ENCODE results near the gene SLC25A44. TPM values are rescaled to one million over a fixed set of nuclear protein-coding genes. Genes with fewer than 3 reads are reported as not detected.

Gene SLC25A44
- total and polyA plus RNA-seq, 2 of the 8 experiments (the other 6 are each of a cell fraction or from before 2014, with no cell fraction given), result 23.4 to 32.1 TPM

DNA sequence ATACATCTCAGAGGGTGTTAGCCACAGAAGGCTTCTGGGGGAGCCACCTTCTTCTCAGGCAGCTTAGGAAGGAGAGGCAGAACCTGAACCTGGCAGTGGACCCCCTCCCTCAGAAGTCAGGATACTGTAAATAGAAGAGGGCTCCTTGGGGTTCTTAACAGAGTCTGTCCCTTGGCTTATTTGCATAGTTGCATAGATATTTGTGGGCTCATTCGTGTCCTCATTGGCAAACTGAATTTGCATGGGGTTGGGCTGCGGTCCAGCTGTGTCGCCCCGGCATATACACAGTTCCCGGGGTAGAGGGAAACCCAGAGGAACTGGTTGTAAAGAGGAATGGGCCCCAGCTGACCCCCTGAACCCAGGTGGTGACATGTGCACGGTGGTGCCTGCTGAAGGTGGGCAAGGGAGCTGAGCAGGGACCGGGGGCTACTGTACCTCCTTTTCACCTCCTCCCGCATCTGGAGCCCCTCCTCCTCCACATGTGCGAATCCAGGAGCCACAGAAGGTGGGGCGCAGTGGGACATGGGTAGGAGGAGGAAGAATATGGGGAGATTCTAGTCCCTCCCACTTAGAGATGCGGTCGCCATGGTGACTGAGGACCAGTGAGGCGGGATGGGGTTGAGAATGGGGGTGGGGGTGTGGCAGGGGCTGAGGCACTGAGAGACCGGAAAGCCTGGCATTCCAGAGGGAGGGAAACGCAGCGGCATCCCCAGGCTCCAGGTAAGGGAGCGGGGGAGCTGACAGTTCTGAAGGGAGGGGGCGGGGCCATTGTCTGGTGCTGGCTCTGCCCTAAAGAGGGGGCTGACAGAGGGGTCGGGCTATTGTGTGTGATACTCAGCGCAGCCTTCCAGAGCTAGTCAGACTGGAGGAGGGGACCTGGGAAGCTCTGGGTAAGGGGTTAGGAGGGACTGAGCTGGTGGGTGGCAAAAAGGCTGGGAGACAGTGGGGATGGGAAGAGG is 44.3 kb upstream of the SLC25A44 start:
- Histone ChIP-seq H3K4me1 (replicated peaks in 1 of 4; ENCODE audit: control insufficient read depth in 3 of 4, insufficient read depth in 4 of 4, low read length in 3 of 4) (peaks cover 27 to 48% (median 28%) of the 10 kb centered on the region in 4 experiments), H3K14ac (ENCODE audit: insufficient read length) (peak overlapping the region; percentile 2), H3K23me2 (ENCODE audit: low read depth, low read length) (peaks cover 3% of the 10 kb centered on the region; the same call in 1 of the 2 replicates), H2BK5ac (ENCODE audit: low read depth, low read length) (peak overlapping the region; percentile 94; the same call in 1 of the 2 replicates), H3K27ac (ENCODE audit: low read depth, low read length) (no peak overlapping the region), H2AFZ (ENCODE audit: low read length) (no peak overlapping the region), H3K4me3 (ENCODE audit: extremely low read depth in 1 of 4, insufficient read depth in 2 of 4, low read depth in 3 of 4, low read length in 4 of 4) (peak overlapping the region; percentile 4 to 43 (median 34); a peak in 7 of 8 replicates), H4K91ac (replicated peaks; ENCODE audit: insufficient read length, low read length) (peak overlapping the region; percentile 32), H2AK5ac (ENCODE audit: low read depth, low read length) (peak overlapping the region; percentile 82), H3K9ac (replicated peaks in 1 of 4; ENCODE audit: extremely low read depth in 1 of 4, low read depth in 3 of 4, low read length in 3 of 4) (no peak overlapping the region), H3K79me2 (ENCODE audit: control insufficient read depth in 1 of 2, insufficient read depth in 2 of 2, low read length in 2 of 2) (no peaks in the 10 kb centered on the region), H4K5ac (ENCODE audit: insufficient read length, low read depth, low read length) (peak overlapping the region; percentile 1), H3K79me1 (ENCODE audit: low read depth, low read length) (no peaks in the 10 kb centered on the region; the same call in 1 of the 2 replicates), H3K23ac (ENCODE audit: insufficient read length) (no peak overlapping the region), H3K56ac (replicated peaks; ENCODE audit: insufficient read length, low read depth, low read length) (no peak overlapping the region), H3K18ac (ENCODE audit: extremely low read depth, low read length) (peak overlapping the region; percentile 96), H2BK12ac (ENCODE audit: low read depth, low read length) (peak overlapping the region; percentile 94; the same call in 1 of the 2 replicates), H4K8ac (ENCODE audit: extremely low read depth, insufficient read depth, low read length) (0 out of 2 replicates have a peak overlapping the region, but pooled peaks have one; percentile 16), H4K20me1 (replicated peaks in 1 of 2; ENCODE audit: control insufficient read depth in 1 of 2, insufficient read depth in 2 of 2, low read length in 2 of 2) (no peaks in the 10 kb centered on the region), H2BK20ac (ENCODE audit: low read length) (peak overlapping the region; percentile 90; the same call in 1 of the 2 replicates), H3K4me2 (ENCODE audit: insufficient read depth in 1 of 2, low read depth in 2 of 2, low read length in 2 of 2) (peak overlapping the region; percentile 67 to 87), H3K4ac (replicated peaks; ENCODE audit: insufficient read length, low read depth, low read length) (no peak overlapping the region), H3K27me3 (replicated peaks in 1 of 4; ENCODE audit: control insufficient read depth in 3 of 4, extremely low read depth in 1 of 4, insufficient read depth in 3 of 4, low read length in 3 of 4) (no peaks in the 10 kb centered on the region), H3K9me3 (ENCODE audit: insufficient read depth in 2 of 2, low read depth in 1 of 2, low read length in 1 of 2) (no peaks in the 10 kb centered on the region), H2BK120ac (replicated peaks; ENCODE audit: low read depth, low read length) (no peak overlapping the region), H2BK15ac (ENCODE audit: low read length) (peak overlapping the region; percentile 95; the same call in 1 of the 2 replicates), H3K36me3 (ENCODE audit: control insufficient read depth in 2 of 4, insufficient read depth in 4 of 4, low read length in 3 of 4) (no peaks in the 10 kb centered on the region)
- CTCF ChIA-PET (ENCODE audit: partially characterized antibody), result interaction anchor here (0.6 to 42.4 kb wide), 22 partner anchors 8 to 380 kb away, joined by 3 to 1994 read pairs (median 3); partner anchors contain the start of genes BGLAP, MEX3A, PAQR6 and PMF1
- DNase-seq (ENCODE audit: low read depth in 1 of 2, low spot score in 2 of 2) (peak; percentile 90 to 92), FAIRE-seq (no peak)
- POLR2A ChIA-PET (ENCODE audit: partially characterized antibody), result interaction anchor here (0.7 to 8.5 kb wide), 16 partner anchors 12 to 98 kb away, joined by 3 to 64 read pairs (median 4); partner anchors contain the start of genes PAQR6, PMF1 and SLC25A44
- WGBS, 2 experiments (ENCODE audit: extremely low coverage in 1 of 2, insufficient coverage in 1 of 2, insufficient read length in 1 of 2, insufficient replicate concordance in 2 of 2, low coverage in 1 of 2, low lambda C conversion rate in 2 of 2, missing lambda C conversion rate in 1 of 2), result 14% methylated on average over 14 of the region's 20 CpGs; no CpG with 5 or more reads in 1 of the 2 experiments
- TF ChIP-seq TAF7 (optimal IDR thresholded peaks at IDR 0.05; ENCODE audit: borderline replicate concordance, low read depth, low read length) (no peak), EGR1 (IDR thresholded peaks at IDR 0.05; ENCODE audit: borderline replicate concordance, low read depth, low read length) (no peak), RFX5 (IDR thresholded peaks at IDR 0.05; ENCODE audit: borderline replicate concordance, low read depth, low read length) (no peak), RBBP5 (IDR thresholded peaks at IDR 0.05; ENCODE audit: borderline replicate concordance, low read depth, low read length) (no peak), PHF8 (conservative IDR thresholded peaks at IDR 0.05; ENCODE audit: low read depth, low read length) (no peak), GTF2F1 (IDR thresholded peaks at IDR 0.05; ENCODE audit: borderline replicate concordance, low read depth, low read length) (no peak), CEBPB (IDR thresholded peaks at IDR 0.05; ENCODE audit: low read depth, low read length) (no peak), TBP (IDR thresholded peaks at IDR 0.05; ENCODE audit: low read depth, low read length) (no peak)
- TF ChIP-seq, protein P1, sequence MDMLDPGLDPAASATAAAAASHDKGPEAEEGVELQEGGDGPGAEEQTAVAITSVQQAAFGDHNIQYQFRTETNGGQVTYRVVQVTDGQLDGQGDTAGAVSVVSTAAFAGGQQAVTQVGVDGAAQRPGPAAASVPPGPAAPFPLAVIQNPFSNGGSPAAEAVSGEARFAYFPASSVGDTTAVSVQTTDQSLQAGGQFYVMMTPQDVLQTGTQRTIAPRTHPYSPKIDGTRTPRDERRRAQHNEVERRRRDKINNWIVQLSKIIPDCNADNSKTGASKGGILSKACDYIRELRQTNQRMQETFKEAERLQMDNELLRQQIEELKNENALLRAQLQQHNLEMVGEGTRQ (IDR thresholded peaks at IDR 0.05; ENCODE audit: low read length), result no peak
